K562 (cell line): ENCODE data around the gene GRIA2. TPM values are rescaled to one million over a fixed set of nuclear protein-coding genes. Genes with fewer than 3 reads are reported as not detected.

Experiments used
- ARNT ChIP-seq, 2 experiments: fragments of 450-650 bp; IDR thresholded peaks; 2 replicates each; pipeline ENCODE4 v1.6.1; 2016; ENCODE audit warnings: mild to moderate bottlenecking in 1 of 2
- CHD7 ChIP-seq: fragments of 200-600 bp; sonication (generic); IDR thresholded peaks from one replicate; pipeline ENCODE4 v1.6.1; 2012; ENCODE audit warnings: mild to moderate bottlenecking, low read depth, low read length, inconsistent platforms
- KLF13 ChIP-seq: fragments of 450-650 bp; IDR thresholded peaks from 2 replicates; pipeline ENCODE4 v1.6.1; 2016; ENCODE audit warnings: missing genetic modification characterization, low read depth, mild to moderate bottlenecking, missing compliant biosample characterization, moderate library complexity, borderline replicate concordance
- MCM2 ChIP-seq: fragments of 450-650 bp; IDR thresholded peaks from 2 replicates; pipeline ENCODE4 v1.6.1; 2017; ENCODE audit warnings: low read depth, mild to moderate bottlenecking
- MITF ChIP-seq: IDR thresholded peaks from 2 replicates; pipeline ENCODE4 v1.6.1; 2014; ENCODE audit warnings: antibody characterized with exemption
- TGIF2 ChIP-seq: sonication (generic); formaldehyde crosslinking; IDR thresholded peaks from 2 replicates; pipeline ENCODE4 v1.8.1; 2022; ENCODE audit warnings: mild to moderate bottlenecking, missing genetic modification reagents, moderate library complexity
- ZNF124 ChIP-seq: sonication (generic); formaldehyde crosslinking; IDR thresholded peaks from 2 replicates; pipeline ENCODE4 v1.8.1; 2022; ENCODE audit warnings: missing genetic modification reagents
- polyA plus RNA-seq, 8 experiments: library from polyadenylated mRNA; depleted of rRNA in 4 of 8; stranded (reverse) in 5 of 8; unstranded in 3 of 8; fragments of >200 nt; fragmentation: Nextera tagmentation in 2 of 8; fragmentation: Illumina TruSeq in 1 of 8; extraction: Ambion mirVana in 2 of 8; extraction: Trizol in 1 of 8; gene quantifications; 2 replicates each; pipeline versions ENCODE4 v1.2.1 to v1.2.3, GENCODE V29; 2011 to 2014; ENCODE audit warnings: inconsistent platforms in 1 of 8, missing spikeins in 1 of 8
- total RNA-seq, 7 experiments: library from RNA; depleted of rRNA in 6 of 7; stranded (reverse); fragments of >200 nt in 6 of 7; fragmentation: Illumina TruSeq in 2 of 7; extraction: Trizol in 2 of 7; gene quantifications; 2 replicates each; pipeline versions ENCODE4 v1.2.1 to v1.2.3, GENCODE V29; 2011 to 2021; ENCODE audit warnings: low replicate concordance in 1 of 7
- TF ChIP-seq, protein P1 (sequence below): sonication (generic); formaldehyde crosslinking; IDR thresholded peaks from 2 replicates; pipeline ENCODE4 v1.8.0; 2022; ENCODE audit warnings: mild to moderate bottlenecking, missing genetic modification reagents
- TF ChIP-seq, protein P2 (sequence below): sonication (generic); formaldehyde crosslinking; IDR thresholded peaks from 2 replicates; pipeline ENCODE4 v1.8.1; 2023; ENCODE audit warnings: mild to moderate bottlenecking, missing genetic modification reagents

The GRIA2 gene
- total and polyA plus RNA-seq, 9 of the 15 experiments (the other 6 are each of a cell fraction or from before 2014, with no cell fraction given): 0.07 TPM; not detected in 8

GRCh38 chr4:157222771-157223160 is 2.2 kb downstream of the GRIA2 start (continued):
- TF ChIP-seq CHD7 (no peak), TGIF2 (no peak), MITF (no peak), ZNF124 (CRISPR knock-in tag) (no peak), KLF13 (tag) (no peak), ARNT (IDR thresholded peaks at IDR 0.05) (no peak), MCM2 (no peak)
- TF ChIP-seq, protein P1, sequence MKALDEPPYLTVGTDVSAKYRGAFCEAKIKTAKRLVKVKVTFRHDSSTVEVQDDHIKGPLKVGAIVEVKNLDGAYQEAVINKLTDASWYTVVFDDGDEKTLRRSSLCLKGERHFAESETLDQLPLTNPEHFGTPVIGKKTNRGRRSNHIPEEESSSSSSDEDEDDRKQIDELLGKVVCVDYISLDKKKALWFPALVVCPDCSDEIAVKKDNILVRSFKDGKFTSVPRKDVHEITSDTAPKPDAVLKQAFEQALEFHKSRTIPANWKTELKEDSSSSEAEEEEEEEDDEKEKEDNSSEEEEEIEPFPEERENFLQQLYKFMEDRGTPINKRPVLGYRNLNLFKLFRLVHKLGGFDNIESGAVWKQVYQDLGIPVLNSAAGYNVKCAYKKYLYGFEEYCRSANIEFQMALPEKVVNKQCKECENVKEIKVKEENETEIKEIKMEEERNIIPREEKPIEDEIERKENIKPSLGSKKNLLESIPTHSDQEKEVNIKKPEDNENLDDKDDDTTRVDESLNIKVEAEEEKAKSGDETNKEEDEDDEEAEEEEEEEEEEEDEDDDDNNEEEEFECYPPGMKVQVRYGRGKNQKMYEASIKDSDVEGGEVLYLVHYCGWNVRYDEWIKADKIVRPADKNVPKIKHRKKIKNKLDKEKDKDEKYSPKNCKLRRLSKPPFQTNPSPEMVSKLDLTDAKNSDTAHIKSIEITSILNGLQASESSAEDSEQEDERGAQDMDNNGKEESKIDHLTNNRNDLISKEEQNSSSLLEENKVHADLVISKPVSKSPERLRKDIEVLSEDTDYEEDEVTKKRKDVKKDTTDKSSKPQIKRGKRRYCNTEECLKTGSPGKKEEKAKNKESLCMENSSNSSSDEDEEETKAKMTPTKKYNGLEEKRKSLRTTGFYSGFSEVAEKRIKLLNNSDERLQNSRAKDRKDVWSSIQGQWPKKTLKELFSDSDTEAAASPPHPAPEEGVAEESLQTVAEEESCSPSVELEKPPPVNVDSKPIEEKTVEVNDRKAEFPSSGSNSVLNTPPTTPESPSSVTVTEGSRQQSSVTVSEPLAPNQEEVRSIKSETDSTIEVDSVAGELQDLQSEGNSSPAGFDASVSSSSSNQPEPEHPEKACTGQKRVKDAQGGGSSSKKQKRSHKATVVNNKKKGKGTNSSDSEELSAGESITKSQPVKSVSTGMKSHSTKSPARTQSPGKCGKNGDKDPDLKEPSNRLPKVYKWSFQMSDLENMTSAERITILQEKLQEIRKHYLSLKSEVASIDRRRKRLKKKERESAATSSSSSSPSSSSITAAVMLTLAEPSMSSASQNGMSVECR: no peak
- TF ChIP-seq, protein P2, sequence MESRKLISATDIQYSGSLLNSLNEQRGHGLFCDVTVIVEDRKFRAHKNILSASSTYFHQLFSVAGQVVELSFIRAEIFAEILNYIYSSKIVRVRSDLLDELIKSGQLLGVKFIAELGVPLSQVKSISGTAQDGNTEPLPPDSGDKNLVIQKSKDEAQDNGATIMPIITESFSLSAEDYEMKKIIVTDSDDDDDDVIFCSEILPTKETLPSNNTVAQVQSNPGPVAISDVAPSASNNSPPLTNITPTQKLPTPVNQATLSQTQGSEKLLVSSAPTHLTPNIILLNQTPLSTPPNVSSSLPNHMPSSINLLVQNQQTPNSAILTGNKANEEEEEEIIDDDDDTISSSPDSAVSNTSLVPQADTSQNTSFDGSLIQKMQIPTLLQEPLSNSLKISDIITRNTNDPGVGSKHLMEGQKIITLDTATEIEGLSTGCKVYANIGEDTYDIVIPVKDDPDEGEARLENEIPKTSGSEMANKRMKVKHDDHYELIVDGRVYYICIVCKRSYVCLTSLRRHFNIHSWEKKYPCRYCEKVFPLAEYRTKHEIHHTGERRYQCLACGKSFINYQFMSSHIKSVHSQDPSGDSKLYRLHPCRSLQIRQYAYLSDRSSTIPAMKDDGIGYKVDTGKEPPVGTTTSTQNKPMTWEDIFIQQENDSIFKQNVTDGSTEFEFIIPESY: no peak
